HAP-1 (cell line): ENCODE measurements around the gene IFNG.

Source experiments
- DNase-seq, 2 experiments: peaks; one replicate each; pipeline ENCODE4 v3.0.0-alpha.2; 2016 to 2020; ENCODE audit warnings: low spot score in 2 of 2
- H3K27me3 ChIP-seq: fragments of 250-450 bp; sonication (Bioruptor Pico); 2 replicates; pipeline ENCODE4 v1.5.1; 2020; ENCODE audit warnings: low read depth, mild to moderate bottlenecking, moderate library complexity
- H3K36me3 ChIP-seq: fragments of 250-450 bp; sonication (Bioruptor Pico); replicated peaks from 2 replicates; pipeline ENCODE4 v1.5.1; 2020; ENCODE audit warnings: mild to moderate bottlenecking
- H3K4me1 ChIP-seq: fragments of 250-450 bp; sonication (Bioruptor Pico); 2 replicates; pipeline ENCODE4 v1.5.1; 2020; ENCODE audit warnings: mild to moderate bottlenecking
- H3K4me3 ChIP-seq: fragments of 250-450 bp; sonication (Bioruptor Pico); 2 replicates; pipeline ENCODE4 v1.5.1; 2020; ENCODE audit warnings: mild to moderate bottlenecking, moderate library complexity
- H3K9me3 ChIP-seq: fragments of 250-450 bp; sonication (Bioruptor Pico); 2 replicates; pipeline ENCODE4 v1.5.1; 2020; ENCODE audit warnings: mild to moderate bottlenecking, moderate library complexity
- in situ Hi-C: fragments of 300-500 bp; cut with MboI; formaldehyde crosslinking; loops from 3 replicates; pipeline ENCODE4 v1.14.3; 2020; ENCODE audit warnings: low sequenced_read_pairs, inconsistent platforms, mixed read lengths

Gene IFNG

DNA sequence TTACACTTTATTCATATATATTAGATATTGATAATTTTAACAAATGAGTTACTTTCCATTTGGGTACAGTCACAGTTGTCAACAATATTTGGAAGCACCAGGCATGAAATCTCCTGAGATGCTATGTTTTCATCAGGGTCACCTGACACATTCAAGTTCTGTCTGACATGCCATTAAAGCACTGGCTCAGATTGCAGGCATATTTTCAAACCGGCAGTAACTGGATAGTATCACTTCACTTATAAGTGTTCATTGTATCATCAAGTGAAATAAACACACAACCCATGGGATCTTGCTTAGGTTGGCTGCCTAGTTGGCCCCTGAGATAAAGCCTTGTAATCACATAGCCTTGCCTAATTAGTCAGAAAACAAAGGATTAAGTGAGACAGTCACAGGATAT lies 4.8 kb downstream of the IFNG start:
- H3K4me3 ChIP-seq, result no peak overlapping the region
- H3K9me3 ChIP-seq, result no peaks in the 10 kb centered on the region
- no peaks in the 10 kb centered on the region for H3K4me1 ChIP-seq
- no peaks in the 10 kb centered on the region for H3K36me3 ChIP-seq
- no peaks in the 10 kb centered on the region for H3K27me3 ChIP-seq
- DNase-seq, result no peak
- in situ Hi-C loops, result no loop called here

DNA sequence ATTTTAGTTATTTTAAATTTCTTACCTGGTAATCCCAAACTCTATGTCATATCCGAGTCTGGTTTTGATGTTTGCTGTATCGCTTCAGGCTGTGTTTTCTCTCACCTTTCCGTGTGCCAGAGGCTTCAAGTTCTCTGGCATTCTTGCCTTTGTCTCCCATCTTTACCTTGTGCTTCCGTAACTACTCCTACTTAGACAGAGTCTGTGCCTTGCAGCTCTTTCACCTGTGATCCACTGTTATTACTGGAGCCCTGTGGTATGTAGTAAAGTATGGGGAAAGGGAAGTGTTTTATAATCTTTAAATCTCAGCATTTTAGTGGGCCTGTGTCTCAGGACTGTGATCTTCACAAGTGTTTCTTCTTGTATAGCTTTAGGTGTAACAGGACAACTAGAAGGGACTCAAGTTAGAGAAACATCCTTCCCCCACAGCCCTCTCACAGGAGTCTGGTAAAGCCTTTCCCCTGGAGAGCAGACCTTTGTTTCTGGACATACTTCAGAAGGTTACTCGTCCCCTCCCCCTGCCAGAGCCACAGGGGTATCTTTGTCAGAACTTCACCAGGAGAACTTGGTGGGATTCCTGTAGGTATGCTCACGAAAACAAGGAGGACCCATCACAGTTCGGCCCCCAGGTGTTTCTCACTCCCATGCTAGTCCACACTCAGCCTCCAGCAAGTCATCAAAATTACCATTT lies 11.1 kb downstream of the IFNG start:
- H3K27me3 ChIP-seq, result 0 out of 2 replicates have a peak, but pooled peaks cover 3% of the 10 kb centered on the region

DNA sequence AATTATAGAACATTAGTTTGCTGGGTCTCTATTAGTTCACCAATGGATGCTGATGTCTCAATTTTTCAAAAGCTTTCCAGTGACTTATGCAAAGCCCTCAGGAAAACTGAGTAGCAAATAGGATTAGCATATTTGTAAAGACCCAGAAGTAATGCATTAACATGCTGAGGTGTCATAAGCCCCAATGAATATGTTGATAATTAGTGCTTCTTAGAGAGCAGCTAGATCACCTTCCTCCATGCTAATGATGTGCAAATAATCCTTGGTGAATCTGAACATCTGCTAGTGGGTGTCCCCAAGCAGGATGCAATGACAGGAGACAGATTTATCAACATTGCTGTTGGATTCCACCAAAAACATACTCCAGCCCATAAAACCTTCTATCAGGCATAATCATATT lies 19.0 kb downstream of the IFNG start:
- H3K4me1 ChIP-seq, result no peaks in the 10 kb centered on the region

More for the DNA sequence above, 11.1 kb downstream of the IFNG start:
- Histone ChIP-seq H3K9me3 (no peaks in the 10 kb centered on the region), H3K4me1 (no peaks in the 10 kb centered on the region), H3K36me3 (no peaks in the 10 kb centered on the region), H3K4me3 (no peak overlapping the region)
- no peak for DNase-seq
- in situ Hi-C loops, result no loop called here

DNA sequence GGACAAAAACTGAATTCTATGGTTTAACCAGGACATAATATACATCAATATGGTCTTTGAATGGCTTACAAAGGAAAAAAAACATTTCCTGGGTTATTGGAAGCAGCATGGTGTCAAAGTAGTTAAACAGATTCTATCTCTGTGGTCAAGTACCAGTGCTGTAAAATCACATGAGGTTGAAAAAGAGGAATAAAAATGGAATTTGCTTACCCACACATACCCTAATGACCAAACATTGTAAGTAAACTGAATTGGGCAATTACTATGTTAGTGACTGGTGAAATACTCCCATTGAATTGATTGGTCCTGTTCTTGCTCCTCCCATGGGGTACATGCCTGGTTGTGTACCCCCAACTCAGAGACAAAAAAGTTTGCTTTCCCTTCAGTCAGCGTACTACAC lies 19.6 kb downstream of the IFNG start:
- Histone ChIP-seq H3K27me3 (no peaks in the 10 kb centered on the region), H3K4me3 (no peak overlapping the region), H3K9me3 (no peaks in the 10 kb centered on the region; the same call in 1 of the 2 replicates), H3K4me1 (no peaks in the 10 kb centered on the region), H3K36me3 (no peaks in the 10 kb centered on the region)
- in situ Hi-C loops, result no loop called here
- DNase-seq, result no peak

More for the DNA sequence above, 19.0 kb downstream of the IFNG start:
- no peak overlapping the region for H3K4me3 ChIP-seq
- H3K9me3 ChIP-seq, result no peaks in the 10 kb centered on the region; the same call in 1 of the 2 replicates
- DNase-seq, result no peak
- no peaks in the 10 kb centered on the region for H3K36me3 ChIP-seq
- in situ Hi-C loops, result no loop called here
- 0 out of 2 replicates have a peak, but pooled peaks cover 2% of the 10 kb centered on the region for H3K27me3 ChIP-seq

DNA sequence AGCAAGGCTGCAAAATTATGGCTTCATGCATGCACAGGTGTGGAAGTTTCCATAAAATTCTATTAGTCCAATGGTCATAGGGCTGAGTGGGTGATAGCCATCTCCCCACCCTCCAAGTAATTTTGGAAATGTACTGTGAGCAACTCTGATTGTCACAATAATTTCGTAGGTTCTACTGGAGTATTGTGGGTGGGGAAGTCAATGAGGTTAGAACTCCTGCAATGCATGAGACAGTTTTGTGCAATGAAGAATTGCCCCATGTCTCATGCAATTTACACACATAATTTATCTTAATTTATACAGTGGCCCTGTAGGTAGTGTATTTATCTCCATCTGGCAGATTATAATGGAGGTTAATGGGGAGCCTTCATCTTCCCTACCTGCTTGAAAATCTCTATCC lies 20.5 kb downstream of the IFNG start:
- Histone ChIP-seq H3K9me3 (no peaks in the 10 kb centered on the region; the same call in 1 of the 2 replicates), H3K36me3 (no peaks in the 10 kb centered on the region), H3K4me3 (no peak overlapping the region), H3K4me1 (no peaks in the 10 kb centered on the region), H3K27me3 (no peaks in the 10 kb centered on the region)
- in situ Hi-C loops, result no loop called here
- DNase-seq, result no peak

DNA sequence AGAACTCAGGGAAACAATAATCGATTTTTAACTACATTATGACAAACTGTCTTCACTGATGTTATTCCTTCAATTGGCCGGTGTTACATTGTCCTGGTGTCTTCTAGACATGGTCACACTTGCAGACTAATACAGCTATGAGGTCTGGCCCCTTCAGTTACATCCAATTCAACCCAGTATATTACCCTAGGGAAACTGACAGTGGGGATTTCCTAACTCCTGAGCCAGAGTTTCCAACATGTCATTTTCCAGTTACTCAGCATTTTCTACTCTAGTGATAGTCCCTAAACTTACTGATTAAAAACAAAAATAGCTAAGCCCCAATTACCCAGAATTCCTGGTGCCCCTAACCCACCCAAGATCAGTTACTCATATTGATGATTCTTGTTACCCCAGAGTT lies 21.1 kb downstream of the IFNG start:
- Histone ChIP-seq H3K27me3 (no peaks in the 10 kb centered on the region), H3K36me3 (no peaks in the 10 kb centered on the region), H3K4me1 (no peaks in the 10 kb centered on the region), H3K9me3 (no peaks in the 10 kb centered on the region; the same call in 1 of the 2 replicates), H3K4me3 (no peak overlapping the region)
- no peak for DNase-seq
- in situ Hi-C loops, result no loop called here

DNA sequence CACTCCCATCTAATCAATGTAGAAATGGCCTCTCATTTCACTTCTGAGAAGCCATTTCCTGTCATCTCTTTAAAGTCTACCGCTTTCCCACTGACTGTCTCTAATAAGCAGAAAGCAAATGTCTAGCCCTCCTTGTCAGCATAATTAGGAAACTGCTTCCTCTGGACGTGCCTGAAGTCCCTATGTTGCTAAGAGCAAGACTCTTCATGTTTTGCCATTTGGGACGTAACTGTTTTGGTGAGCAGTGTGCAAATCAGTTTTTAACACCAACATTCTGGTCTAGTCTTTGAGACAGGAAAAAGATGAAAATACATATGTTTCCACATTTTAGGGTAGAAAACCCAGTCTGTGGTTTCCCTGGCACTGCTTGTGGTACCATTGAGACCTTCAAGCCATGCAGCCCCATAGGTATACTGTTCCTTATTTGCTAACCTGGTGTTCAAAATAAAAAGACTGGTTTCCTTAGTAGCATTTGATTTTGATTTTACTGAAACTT lies 22.2 kb downstream of the IFNG start:
- in situ Hi-C loops, result no loop called here
- no peaks in the 10 kb centered on the region for H3K27me3 ChIP-seq
- no peak overlapping the region for H3K4me3 ChIP-seq
- no peaks in the 10 kb centered on the region; the same call in 1 of the 2 replicates for H3K9me3 ChIP-seq
- DNase-seq, result no peak
- H3K4me1 ChIP-seq, result no peaks in the 10 kb centered on the region
- no peaks in the 10 kb centered on the region for H3K36me3 ChIP-seq

DNA sequence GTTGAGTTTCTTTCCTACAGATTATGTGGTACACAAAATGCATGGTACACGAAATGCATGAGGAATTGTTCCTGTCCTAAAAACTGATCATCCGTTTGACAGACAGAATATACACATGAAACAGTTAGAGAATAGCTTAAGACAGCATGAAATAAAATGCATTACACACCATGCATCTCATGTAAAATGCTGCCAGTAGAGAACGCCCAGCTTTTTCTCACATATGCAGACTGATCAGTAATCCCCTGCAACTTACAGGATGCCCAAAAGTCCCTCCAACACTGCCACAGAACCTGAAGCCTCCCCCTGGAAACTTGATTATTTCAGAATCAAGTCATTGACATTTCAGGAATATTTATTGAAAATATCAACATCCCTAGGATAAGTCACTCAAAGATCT lies 24.0 kb downstream of the IFNG start:
- H3K9me3 ChIP-seq, result no peaks in the 10 kb centered on the region; the same call in 1 of the 2 replicates
- H3K27me3 ChIP-seq, result no peaks in the 10 kb centered on the region
- H3K4me3 ChIP-seq, result no peak overlapping the region
- DNase-seq, result no peak
- in situ Hi-C loops, result no loop called here
- H3K36me3 ChIP-seq, result no peaks in the 10 kb centered on the region
- H3K4me1 ChIP-seq, result no peaks in the 10 kb centered on the region

DNA sequence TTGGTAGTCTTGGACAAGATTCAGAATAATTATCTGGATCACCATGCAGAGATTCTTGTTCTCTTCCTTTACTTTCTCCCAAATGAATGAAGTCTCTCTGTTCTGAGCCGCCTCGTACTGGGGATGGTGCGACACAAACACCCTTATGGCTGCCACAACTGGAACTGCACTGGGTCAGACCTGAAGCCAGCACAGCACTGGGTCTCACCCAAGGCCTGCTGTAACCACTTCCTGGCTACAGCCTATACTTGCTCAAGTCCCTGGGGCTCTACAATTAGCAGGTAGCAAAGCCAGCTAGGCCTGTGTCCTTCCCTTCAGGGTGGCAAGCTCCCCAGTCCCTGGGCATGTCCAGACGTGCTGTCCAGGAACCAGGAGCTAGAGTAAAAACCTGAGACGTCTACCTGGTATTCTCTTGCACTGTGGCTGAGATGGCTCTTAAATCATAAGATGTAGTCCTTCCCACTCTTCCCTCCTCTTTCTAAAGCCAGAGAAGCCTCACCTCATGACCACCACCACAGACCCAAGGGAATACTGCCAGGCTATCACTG lies 27.6 kb downstream of the IFNG start:
- no peak overlapping the region for H3K4me3 ChIP-seq

DNA sequence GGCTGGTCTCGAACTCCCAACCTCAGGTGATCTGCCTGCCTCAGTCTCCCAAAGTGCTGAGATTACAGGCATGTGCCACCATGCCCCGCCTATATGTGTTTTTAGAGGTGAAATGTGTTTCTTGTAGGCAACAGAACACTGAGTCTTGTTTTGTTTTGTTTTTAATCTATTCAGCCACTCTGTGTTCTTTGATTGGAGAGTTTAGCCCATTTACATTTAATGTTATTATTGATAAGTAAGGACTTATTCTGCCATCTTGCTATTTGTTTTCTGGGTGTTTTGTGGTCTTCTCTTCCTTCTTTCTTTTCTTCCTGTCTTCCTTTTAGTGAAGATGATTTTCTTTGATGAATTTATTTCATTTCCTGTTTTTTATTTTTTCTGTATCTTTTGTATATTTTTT lies 29.6 kb downstream of the IFNG start:
- DNase-seq, result no peak
- H3K36me3 ChIP-seq, result no peaks in the 10 kb centered on the region
- H3K4me3 ChIP-seq, result no peak overlapping the region
- in situ Hi-C loops, result no loop called here
- H3K4me1 ChIP-seq, result no peaks in the 10 kb centered on the region
- no peaks in the 10 kb centered on the region for H3K9me3 ChIP-seq
- no peaks in the 10 kb centered on the region for H3K27me3 ChIP-seq

More for the DNA sequence above, 27.6 kb downstream of the IFNG start:
- Histone ChIP-seq H3K27me3 (no peaks in the 10 kb centered on the region), H3K36me3 (no peaks in the 10 kb centered on the region), H3K4me1 (no peaks in the 10 kb centered on the region), H3K9me3 (no peaks in the 10 kb centered on the region)
- DNase-seq, result no peak
- in situ Hi-C loops, result no loop called here

DNA sequence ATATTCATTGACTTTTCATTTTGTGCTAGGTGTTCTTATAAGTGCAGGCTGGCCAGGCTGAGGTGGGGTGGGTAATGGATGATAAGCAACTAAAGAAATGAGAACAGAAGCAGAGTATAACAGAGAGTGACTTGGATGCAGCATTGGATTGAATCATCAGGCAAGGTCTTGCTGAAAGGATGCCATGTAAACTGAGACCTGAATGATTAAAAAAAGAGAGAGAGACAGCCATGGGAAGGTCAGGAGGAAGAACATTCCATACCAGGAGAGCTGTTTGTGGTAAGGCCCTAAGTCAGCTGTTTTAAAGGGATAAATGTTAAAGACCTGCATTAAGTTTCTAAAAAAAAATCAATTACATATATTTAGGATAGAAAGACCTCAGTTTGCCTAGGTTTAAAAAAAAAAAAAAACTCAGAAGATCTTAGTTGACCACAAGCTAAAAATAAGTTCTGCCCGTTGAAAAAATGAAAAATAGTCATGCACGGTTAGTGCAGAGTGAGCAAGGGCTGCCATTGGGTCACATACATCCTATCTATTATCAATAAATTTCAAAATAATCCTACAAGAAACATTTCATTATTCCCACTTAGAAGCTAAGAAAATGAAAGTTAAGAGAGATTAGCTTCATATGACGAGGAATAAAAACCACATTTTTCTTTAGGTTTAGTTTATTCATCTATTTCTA lies 37.2 kb downstream of the IFNG start:
- H3K36me3 ChIP-seq, result no peaks in the 10 kb centered on the region

DNA sequence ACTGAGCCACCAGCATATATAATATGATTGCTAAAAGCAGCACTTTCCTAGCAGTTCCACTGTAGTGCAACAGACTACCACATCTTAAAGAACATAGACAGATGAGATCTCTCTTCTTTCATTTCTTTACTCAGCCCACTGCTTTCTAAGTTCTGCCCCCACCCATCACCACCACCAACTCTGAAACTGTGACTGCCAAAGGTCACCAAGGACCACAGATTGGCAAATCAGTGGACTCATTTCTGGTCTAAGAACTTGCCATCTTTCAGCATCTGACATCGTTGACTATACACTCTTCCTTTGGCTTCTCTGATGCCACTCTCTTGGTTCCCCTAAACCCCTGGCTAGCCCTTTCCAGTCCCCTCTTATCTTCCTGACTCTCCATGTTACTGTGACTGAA lies 38.4 kb downstream of the IFNG start:
- H3K36me3 ChIP-seq, result no peaks in the 10 kb centered on the region
- no peak overlapping the region for H3K4me3 ChIP-seq
- no peak for DNase-seq
- no peaks in the 10 kb centered on the region for H3K9me3 ChIP-seq
- no peaks in the 10 kb centered on the region for H3K4me1 ChIP-seq
- in situ Hi-C loops, result no loop called here
- no peaks in the 10 kb centered on the region; the same call in none of the 2 replicates for H3K27me3 ChIP-seq

More for the DNA sequence above, 37.2 kb downstream of the IFNG start:
- H3K4me3 ChIP-seq, result no peak overlapping the region
- H3K9me3 ChIP-seq, result no peaks in the 10 kb centered on the region
- in situ Hi-C loops, result no loop called here
- H3K27me3 ChIP-seq, result no peaks in the 10 kb centered on the region; the same call in none of the 2 replicates
- H3K4me1 ChIP-seq, result no peaks in the 10 kb centered on the region
- no peak for DNase-seq

DNA sequence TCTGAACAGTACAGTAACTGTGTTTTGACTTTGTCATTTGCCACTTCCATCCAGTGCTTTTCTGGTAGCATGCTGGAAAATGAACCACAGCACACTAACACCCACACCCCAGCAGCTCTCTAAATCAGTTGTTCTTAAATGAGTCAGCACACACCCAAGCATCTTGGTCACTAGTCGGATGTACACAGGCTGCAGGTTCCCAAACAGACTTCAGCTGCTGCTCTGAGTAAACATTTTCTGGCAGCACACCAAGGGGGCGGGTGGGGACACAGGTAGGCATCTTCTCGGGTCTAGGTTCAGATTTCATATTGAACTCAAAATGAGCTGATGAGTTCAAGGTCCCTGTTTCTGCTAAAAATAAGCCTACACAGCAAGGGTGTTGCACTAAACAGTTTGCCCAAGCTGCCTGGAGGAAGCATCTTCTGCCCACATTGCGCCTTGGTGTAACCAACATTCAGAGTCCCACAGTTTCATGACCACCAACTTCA lies 39.8 kb downstream of the IFNG start:
- Histone ChIP-seq H3K36me3 (no peaks in the 10 kb centered on the region), H3K4me1 (no peaks in the 10 kb centered on the region), H3K9me3 (no peaks in the 10 kb centered on the region), H3K4me3 (no peak overlapping the region), H3K27me3 (no peaks in the 10 kb centered on the region; the same call in none of the 2 replicates)
- in situ Hi-C loops, result no loop called here
- DNase-seq, result no peak

DNA sequence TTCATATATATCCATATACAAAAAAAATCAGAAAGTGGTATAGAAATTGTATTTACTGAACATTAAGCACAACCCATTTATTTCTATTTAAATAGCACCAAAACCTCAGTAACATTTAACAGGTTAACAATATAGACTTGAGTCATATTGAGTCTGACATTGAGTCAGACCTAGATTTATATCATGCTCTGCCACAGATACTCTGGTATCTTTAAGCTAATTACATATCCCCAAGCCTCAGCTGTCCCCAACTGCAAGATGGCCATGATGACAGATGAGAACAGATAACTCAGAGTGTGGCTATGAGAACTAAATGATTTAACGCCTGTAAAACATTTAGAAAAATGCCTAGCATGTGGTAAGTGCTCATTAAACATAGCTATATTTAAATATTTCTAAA lies 40.3 kb downstream of the IFNG start:
- Histone ChIP-seq H3K36me3 (no peaks in the 10 kb centered on the region), H3K9me3 (no peaks in the 10 kb centered on the region), H3K27me3 (no peaks in the 10 kb centered on the region; the same call in none of the 2 replicates), H3K4me1 (no peaks in the 10 kb centered on the region), H3K4me3 (no peak overlapping the region)
- in situ Hi-C loops, result no loop called here
- no peak for DNase-seq
